ENCODE measurements around the gene CHRNA4.

Gene CHRNA4

GRCh38 chr20:63318391-63319163, 42.6 kb downstream of the CHRNA4 start:
- peak; percentile 2 for DNase-seq

DNA sequence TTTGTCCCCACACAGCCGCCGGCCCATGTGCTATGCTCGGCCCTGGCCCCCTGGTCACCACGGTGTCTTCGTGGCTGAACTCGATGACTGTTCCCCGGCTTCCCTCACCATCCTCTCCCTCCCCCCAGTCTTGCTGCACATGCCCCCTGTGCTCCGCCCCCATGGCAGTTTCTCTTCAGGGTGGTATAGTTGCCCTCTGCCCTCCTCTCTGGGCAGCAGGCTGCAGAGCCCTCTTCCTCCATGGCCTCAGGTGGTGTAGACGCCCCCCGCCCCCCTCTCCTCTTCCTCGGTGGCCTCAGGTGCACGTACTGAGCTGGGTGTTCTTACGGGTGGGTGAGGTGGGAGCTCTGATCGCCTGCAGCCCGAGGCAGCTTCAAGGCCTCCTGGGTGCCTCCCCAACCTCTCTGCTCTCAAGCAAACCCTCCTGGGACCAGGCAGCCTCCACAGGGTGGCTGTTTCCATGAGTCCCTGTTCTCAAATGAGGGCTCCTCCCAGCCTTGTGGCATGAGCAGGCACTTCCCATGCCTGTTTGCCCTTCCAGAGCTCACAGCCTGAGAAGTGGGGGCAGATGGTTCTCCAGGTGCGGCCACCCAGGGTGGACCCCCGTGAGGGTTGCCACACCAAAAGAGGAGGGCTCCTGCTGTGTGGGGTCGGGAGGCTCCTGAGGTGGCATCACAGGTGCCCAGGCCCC, 43.4 kb downstream of the CHRNA4 start:
- DNase-seq = peak; percentile 3

GRCh38 chr20:63317061-63317460, 44.1 kb downstream of the CHRNA4 start:
- no peak for DNase-seq

- DNase-seq = peak; percentile 7
Observed at GRCh38 chr20:63316502-63316921, 44.6 kb downstream of the CHRNA4 start.

DNA sequence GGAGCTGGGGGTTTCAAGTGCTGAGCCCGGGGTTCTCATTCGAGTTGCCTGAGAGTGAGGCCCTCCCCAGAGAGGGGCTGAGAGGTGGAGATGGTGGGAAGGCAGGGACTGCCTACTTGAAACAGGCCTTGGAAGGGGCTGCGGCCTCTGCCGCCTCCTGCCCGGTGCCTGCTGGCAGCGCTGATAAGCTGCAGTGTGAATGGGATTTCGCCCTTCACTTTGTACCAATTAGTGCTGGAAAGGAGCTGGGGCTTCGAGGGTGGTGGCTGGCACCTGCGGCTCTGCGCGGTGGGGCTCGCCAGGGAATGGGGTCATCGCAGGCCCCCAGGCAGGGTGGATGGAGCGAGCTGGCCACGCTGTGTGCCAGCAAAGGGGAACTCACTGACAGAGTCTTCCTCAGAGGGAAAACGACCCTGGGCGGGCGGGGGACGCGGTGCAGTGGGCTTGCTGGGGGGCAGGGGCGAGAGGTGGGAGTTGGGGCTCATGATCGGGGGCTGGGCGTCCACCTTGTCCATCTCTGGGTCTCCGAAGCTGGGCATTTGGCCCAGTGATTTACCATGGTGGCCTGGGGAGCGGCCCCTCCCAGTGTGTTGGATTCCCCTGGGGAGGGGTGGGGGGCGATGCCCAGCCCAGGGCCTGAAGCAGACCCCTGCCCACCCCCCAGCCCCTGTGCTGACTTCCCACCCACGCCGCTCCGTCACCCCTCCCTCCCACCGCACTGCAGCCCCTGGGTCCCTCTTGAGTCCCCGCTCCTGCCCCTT, 45.2 kb downstream of the CHRNA4 start:
- DNase-seq = peak; percentile 6

DNA sequence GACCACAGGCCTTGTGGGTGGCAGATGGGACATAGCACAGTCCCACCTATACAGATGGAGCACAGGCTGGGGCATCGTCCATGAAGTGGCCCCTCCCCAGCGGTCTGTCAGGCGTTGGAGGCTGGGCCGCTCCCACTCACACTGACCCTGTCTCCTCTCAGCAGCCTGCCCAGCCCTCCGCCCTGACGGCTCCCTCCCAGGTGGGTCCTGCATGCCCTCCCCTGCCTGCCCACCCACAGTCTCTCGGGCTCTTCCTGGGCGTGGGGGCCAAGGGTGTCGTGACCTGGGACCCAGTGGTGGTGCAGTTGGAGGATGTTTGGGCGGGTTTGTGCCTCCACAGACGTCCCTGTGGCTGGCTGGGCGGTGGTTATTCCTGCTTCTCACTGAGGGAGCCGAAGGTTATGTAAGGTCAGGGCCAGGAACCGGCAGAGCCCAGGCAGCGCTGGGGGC, 45.9 kb downstream of the CHRNA4 start:
- DNase-seq = peak; percentile 8

- DNase-seq = no peak
Observed at GRCh38 chr20:63314566-63315239, 46.4 kb downstream of the CHRNA4 start.

DNA sequence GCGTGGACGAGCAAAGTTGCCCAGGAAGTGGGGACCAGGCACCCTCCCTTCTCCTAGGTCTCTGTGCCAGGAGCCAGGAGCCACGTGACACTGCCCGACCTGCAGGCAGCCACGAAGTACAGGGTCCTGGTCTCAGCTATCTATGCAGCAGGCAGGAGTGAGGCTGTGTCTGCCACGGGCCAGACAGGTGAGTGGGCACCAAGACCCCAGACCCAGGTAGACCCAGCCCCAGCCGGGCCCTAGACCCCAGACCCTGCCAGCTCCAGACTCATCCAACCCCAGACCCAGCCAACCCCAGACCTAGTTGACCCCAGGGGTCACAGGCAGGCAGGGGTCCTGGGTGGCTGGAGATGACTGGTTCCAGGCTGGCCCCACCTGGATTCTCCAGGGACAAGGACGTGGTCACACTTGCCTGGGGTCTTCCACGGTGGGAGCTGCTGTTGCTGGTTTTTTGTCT, 47.1 kb downstream of the CHRNA4 start:
- no peak for DNase-seq

DNA sequence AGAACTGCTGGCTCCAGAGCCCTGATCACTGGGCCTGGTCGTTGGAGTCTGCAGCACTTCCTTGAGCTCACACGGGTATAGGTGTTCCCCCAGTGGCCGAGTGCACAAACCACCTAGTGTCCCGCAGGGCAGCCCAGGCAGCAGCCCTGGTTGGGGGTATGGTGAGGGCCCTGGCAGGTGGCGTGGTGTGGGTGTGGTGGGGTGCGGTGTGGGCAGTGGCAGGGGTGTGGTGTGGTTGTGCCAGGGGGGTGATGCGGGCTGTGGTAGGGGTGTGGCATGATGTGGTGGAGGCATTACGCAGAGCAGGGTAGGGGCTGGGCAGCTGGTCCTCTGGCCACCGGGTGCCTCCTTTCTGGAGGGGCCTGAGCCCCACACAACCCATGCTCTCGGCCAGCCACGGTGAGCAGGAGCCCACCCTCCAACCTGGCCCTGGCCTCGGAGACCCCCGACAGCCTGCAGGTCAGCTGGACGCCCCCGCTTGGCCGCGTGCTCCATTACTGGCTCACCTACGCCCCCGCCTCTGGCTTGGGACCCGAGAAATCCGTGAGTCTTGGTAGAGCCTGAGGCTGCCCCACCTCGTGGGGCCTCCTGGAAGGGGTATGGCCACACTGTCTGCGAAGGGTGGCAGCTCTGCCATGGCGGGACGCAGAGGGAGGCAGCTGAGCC, 47.7 kb downstream of the CHRNA4 start:
- no peak for DNase-seq

GRCh38 chr20:63312690-63313348, 48.3 kb downstream of the CHRNA4 start:
- DNase-seq = no peak

DNA sequence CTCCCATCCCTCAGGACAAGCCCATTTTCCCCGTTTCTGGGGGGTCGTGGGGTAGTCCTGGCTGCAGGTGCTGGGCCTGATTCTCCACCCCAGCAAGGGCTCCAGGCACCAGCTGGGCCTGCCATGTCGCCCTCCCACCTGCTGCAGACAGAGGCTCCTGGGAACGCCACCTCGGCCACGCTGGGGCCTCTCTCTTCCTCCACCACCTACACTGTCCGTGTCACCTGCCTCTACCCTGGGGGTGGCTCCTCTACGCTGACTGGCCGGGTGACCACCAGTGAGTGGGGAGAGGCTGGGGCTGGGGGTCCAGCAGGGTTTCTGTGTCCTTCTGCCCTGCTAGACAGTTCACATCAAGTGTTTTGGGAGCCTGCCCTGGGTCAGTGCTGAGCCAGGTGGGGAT, 48.9 kb downstream of the CHRNA4 start:
- DNase-seq = no peak

DNA sequence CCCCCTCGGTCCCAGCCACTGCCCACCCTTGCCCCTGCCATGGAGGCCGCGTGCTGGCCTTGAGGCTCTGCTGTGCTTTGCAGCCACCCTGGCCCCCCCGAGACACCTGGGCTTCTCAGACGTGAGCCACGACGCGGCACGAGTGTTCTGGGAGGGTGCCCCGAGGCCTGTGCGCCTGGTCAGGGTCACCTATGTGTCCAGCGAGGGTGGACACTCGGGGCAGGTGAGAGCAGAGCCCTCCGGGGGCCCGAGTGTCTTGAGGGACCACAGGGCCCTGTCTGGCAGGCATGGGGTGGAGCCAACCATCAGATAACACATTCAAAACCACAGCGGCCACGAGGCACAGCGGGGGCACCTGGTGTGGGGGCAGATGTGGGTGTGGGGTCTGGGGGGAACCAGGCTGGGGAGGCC, 49.3 kb downstream of the CHRNA4 start:
- DNase-seq = no peak

DNA sequence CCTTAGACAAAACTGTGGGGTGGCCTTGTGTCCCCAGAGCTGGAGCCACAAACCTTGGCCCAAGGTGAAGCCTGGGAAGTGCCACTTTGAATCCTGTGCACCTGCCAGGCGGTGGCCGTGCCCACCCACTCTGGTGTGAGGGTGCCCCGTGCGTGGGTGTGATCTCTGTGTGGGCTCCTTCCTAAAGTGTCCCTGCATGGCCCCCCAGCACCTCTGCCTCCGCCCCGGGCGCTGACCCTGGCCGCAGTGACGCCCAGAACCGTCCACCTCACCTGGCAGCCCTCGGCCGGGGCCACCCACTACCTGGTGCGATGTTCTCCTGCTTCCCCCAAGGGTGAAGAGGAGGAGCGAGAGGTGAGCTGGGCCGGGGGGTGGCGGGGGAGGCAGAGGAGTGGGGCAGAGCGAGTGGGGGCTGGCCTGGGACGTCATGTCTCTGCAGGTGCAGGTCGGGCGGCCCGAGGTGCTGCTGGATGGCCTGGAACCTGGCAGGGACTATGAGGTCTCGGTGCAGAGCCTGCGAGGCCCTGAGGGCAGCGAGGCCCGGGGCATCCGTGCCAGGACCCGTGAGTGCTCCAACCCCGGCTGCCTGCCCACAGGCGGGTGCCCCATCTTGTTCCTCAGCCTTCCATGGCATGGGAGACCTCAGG, 49.8 kb downstream of the CHRNA4 start:
- DNase-seq = no peak

- no peak for DNase-seq
Observed at GRCh38 chr20:63310265-63310991, 50.7 kb downstream of the CHRNA4 start.

DNA sequence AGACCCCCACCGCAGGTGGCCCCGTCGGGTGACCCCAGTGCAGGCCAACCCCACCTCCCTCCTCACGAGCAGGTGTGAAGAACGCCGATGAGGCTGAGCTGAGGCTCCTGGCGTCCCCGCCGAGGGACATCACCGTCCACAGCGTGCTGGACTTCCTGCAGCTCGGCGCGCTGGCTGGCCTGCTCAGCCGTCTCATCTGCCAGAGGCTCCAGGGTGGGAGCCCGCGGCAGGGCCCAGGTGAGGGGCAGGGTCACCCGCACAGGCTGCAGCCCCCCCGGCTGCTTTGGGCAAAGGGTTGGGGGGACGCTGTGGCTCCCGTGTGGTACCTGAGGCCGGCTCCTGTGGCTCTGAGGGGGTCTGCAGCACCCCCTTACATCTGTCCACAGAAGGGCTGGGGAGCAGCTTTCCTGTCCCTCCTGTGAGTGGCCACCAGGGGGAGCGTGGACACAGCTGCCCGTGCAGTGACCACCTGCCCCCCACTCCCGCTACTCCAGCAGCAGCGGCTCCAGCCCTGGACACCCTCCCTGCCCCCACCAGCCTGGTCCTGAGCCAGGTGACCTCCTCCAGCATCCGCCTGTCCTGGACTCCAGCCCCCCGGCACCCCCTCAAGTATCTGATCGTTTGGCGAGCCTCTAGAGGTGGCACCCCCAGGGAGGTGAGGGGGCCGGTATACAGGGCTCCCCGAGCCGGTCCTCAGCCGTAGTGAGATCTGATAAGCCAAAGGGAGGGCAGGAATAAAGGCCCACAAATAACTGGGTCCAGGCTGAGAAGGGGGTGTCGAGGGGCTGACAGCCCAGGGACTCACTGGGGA, 51.7 kb downstream of the CHRNA4 start:
- DNase-seq = no peak

- DNase-seq = no peak
Observed at GRCh38 chr20:63308218-63308911, 52.8 kb downstream of the CHRNA4 start.

- no peak for DNase-seq
Observed at GRCh38 chr20:63307538-63308217, 53.5 kb downstream of the CHRNA4 start.
